RPMI7951 (cell line): ENCODE data around the gene SEC11C. TPM values are rescaled to one million over a fixed set of nuclear protein-coding genes. Genes with fewer than 3 reads are reported as not detected.
A peak's percentile ranks its signal among the peaks of the same experiment; 100 is the strongest.

ENCODE experiments used
- DNase-seq: peaks from one replicate; pipeline ENCODE4 v3.0.0-alpha.2; 2012; ENCODE audit warnings: low read depth
- total RNA-seq: library from RNA; depleted of rRNA; stranded (reverse); fragments of >200 nt; shearing (Covaris generic); gene quantifications from 2 replicates; pipeline ENCODE4 v1.2.3, GENCODE V29; 2014

Gene SEC11C
- total RNA-seq, 1 experiment from 2014 or later: 29.3 TPM

- no peak for DNase-seq
Observed at GRCh38 chr18:59144483-59144882, 4.8 kb downstream of the SEC11C start.

GRCh38 chr18:59145055-59145454, 5.4 kb downstream of the SEC11C start:
- DNase-seq: no peak

- DNase-seq: no peak
Observed at GRCh38 chr18:59148192-59148591, 8.5 kb downstream of the SEC11C start.

GRCh38 chr18:59149007-59149406, 9.3 kb downstream of the SEC11C start:
- DNase-seq: no peak

- no peak for DNase-seq
Observed at GRCh38 chr18:59149416-59149815, 9.7 kb downstream of the SEC11C start.

GRCh38 chr18:59150236-59150635, 10.6 kb downstream of the SEC11C start:
- DNase-seq: no peak

GRCh38 chr18:59155153-59155552, 15.5 kb downstream of the SEC11C start:
- peak; percentile 21 for DNase-seq

GRCh38 chr18:59156316-59156715, 16.6 kb downstream of the SEC11C start:
- DNase-seq: no peak

- no peak for DNase-seq
Observed at GRCh38 chr18:59159265-59159664, 19.6 kb downstream of the SEC11C start.

- DNase-seq: no peak
Observed at GRCh38 chr18:59159986-59160385, 20.3 kb downstream of the SEC11C start.

GRCh38 chr18:59172664-59173249, 33.1 kb downstream of the SEC11C start:
- no peak for DNase-seq

- no peak for DNase-seq
Observed at GRCh38 chr18:59177485-59177884, 37.8 kb downstream of the SEC11C start.

GRCh38 chr18:59180150-59180845, 40.6 kb downstream of the SEC11C start:
- DNase-seq: peak; percentile 2

GRCh38 chr18:59182673-59183072, 43.0 kb downstream of the SEC11C start:
- no peak for DNase-seq

- no peak for DNase-seq
Observed at GRCh38 chr18:59189008-59189407, 49.3 kb downstream of the SEC11C start.

- DNase-seq: no peak
Observed at GRCh38 chr18:59189746-59190145, 50.1 kb downstream of the SEC11C start.

GRCh38 chr18:59196161-59196725, 56.6 kb downstream of the SEC11C start:
- no peak for DNase-seq

GRCh38 chr18:59197636-59198035, 58.0 kb downstream of the SEC11C start:
- no peak for DNase-seq

- DNase-seq: no peak
Observed at GRCh38 chr18:59198215-59198614, 58.5 kb downstream of the SEC11C start.

GRCh38 chr18:59200787-59201186, 61.1 kb downstream of the SEC11C start:
- DNase-seq: peak; percentile 8

- no peak for DNase-seq
Observed at GRCh38 chr18:59202258-59202820, 62.7 kb downstream of the SEC11C start.

- no peak for DNase-seq
Observed at GRCh38 chr18:59207506-59207905, 67.8 kb downstream of the SEC11C start.
